DOHH2 (cell line): Measurements from ENCODE around the gene PUM2.
"Not testable (repeated sequence)": the region's sequence is repeated elsewhere in the genome, so short reads cannot be mapped to it uniquely, and the experiment has no call there.

ENCODE experiments used
- EZH2phosphoT487 ChIP-seq: fragments of 200-600 bp; sonication (generic); IDR thresholded peaks from 2 replicates; pipeline ENCODE4 v1.6.1; 2017; ENCODE audit warnings: borderline replicate concordance, mild to moderate bottlenecking, antibody characterized with exemption, low read length, moderate library complexity, mixed read lengths
- TF ChIP-seq, protein P1 (sequence below): fragments of 200-600 bp; sonication (generic); IDR thresholded peaks from one replicate; pipeline ENCODE4 v1.5.1; 2014; ENCODE audit warnings: antibody characterized with exemption, mild to moderate bottlenecking, low read depth, low read length; ENCODE audit not compliant: poor library complexity, severe bottlenecking

DNA sequence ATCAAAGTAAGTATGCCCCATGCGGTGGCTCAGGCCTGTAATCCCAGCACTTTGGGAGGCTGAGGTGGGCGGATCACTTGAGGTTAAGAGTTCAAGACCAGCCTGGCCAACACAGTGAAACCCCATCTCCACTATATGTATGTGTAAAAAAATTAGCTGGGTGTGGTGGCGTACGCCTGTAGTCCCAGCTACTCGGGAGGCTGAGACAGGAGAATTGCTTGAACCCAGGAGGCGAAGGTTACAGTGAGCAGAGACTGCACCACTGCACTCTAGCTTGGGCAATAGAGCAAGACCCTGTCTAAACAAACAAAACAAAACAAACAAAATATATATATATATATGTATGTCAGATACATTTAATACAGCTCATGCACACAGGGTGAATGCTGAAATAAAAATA lies 82.3 kb downstream of the PUM2 start:
- TF ChIP-seq, protein P1, sequence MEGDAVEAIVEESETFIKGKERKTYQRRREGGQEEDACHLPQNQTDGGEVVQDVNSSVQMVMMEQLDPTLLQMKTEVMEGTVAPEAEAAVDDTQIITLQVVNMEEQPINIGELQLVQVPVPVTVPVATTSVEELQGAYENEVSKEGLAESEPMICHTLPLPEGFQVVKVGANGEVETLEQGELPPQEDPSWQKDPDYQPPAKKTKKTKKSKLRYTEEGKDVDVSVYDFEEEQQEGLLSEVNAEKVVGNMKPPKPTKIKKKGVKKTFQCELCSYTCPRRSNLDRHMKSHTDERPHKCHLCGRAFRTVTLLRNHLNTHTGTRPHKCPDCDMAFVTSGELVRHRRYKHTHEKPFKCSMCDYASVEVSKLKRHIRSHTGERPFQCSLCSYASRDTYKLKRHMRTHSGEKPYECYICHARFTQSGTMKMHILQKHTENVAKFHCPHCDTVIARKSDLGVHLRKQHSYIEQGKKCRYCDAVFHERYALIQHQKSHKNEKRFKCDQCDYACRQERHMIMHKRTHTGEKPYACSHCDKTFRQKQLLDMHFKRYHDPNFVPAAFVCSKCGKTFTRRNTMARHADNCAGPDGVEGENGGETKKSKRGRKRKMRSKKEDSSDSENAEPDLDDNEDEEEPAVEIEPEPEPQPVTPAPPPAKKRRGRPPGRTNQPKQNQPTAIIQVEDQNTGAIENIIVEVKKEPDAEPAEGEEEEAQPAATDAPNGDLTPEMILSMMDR: not testable (repeated sequence)
- not testable (repeated sequence) for TF ChIP-seq EZH2phosphoT487
